ENCODE results near the gene CLEC4M.

- TF ChIP-seq CTCF (IDR thresholded peaks at IDR 0.05; ENCODE audit: insufficient read depth, low read length, poor library complexity, severe bottlenecking) (no peak), EZH2phosphoT487 (conservative IDR thresholded peaks at IDR 0.05; ENCODE audit: low read length) (no peak)
These were observed 18.0 kb upstream of the CLEC4M start for GRCh38 chr19:7744871-7745650.

All from SU-DHL-6 (cell line).